AG10803 (cell line): Measurements from ENCODE around the gene FANCF.

Experiments
- DNase-seq: peaks from one replicate; pipeline ENCODE4 v3.0.0; 2010; ENCODE audit warnings: low read depth
- H3K4me3 ChIP-seq: 2 replicates; pipeline ENCODE4 v1.5.1; 2011; ENCODE audit warnings: mild to moderate bottlenecking, low read length, control low read depth
- CTCF ChIP-seq: conservative IDR thresholded peaks from 2 replicates; pipeline ENCODE4 v1.5.1; 2011; ENCODE audit warnings: mild to moderate bottlenecking, low read length, control low read depth, inconsistent platforms

FANCF gene

GRCh38 chr11:22640862-22641261, 15.2 kb upstream of the FANCF start:
- no peak overlapping the region for H3K4me3 ChIP-seq
- no peak for DNase-seq
- TF ChIP-seq CTCF: no peak

GRCh38 chr11:22635689-22636088, 10.1 kb upstream of the FANCF start:
- no peak for DNase-seq
- no peak overlapping the region for H3K4me3 ChIP-seq
- TF ChIP-seq CTCF: no peak

- no peak overlapping the region for H3K4me3 ChIP-seq
- TF ChIP-seq CTCF: no peak
- no peak for DNase-seq
Measured at GRCh38 chr11:22634897-22635629, 9.4 kb upstream of the FANCF start.

DNA sequence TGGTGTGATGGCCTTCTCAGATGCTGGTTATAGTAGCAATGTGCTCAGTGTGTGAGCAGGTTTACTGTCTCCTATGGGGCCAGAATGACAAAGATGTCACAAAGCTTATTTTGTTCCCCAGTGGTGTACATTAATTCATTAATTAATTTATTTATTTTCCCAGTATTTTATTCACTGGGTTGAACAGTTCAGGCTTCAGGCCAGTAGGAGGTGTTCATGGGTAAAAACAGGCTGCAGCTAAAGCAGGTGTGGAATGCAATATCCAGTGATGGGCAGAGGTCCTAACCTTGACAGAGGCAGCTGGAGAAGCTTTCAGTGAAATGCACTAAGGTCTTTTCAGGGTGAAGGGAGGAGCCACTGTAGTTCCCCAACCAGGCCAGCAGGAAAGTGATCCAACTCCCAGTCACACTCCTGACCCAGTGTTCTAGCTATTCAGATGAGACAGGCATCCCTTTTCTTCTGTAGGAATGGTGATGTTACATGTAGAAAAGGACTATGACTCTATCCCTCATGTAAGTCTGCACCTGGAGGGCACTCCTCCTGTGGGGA, 7.8 kb upstream of the FANCF start:
- H3K4me3 ChIP-seq: no peak overlapping the region
- TF ChIP-seq CTCF: no peak
- no peak for DNase-seq

GRCh38 chr11:22627421-22627820, 1.8 kb upstream of the FANCF start:
- no peak for TF ChIP-seq CTCF
- no peak for DNase-seq
- H3K4me3 ChIP-seq: no peak overlapping the region

DNA sequence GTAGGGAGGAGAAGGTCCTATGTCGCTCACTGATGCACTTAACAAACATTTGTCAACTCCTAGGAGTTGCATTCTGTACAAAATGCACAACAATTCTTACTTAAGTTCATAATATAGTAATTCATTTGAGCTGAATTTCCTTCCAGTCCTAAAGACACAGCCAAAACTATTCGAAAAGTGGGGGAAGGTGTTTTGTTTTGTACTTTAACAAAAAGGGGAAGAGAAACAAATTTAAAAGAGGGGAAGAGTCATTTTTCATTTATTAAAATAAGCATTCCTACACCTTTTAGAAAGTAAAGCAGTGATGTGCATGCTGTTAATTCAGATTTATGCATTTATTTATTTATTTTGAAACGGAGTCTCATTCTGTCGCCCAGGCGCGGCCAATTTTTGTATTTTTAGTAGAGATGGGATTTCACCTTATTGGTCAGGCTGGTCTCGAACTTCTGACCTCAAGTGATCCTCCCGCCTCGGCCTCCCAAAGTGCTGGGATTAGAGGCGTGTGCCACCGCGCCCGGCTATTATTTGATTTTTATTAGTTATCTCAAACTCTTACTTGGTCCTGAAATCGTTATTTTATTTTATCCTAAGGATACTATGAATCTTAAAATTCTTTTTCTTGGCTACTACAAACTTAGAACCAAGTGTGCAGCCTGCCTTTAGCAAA, 1.1 kb upstream of the FANCF start:
- DNase-seq: no peak
- H3K4me3 ChIP-seq: no peak overlapping the region
- TF ChIP-seq CTCF: no peak

- DNase-seq: peak; percentile 49
- H3K4me3 ChIP-seq: peak overlapping the region; percentile 87
- TF ChIP-seq CTCF: peak; percentile 54
Measured at GRCh38 chr11:22624742-22625447, 728 bp downstream of the FANCF start.
